NCI-H2171 (cell line): ENCODE data around the gene ZFP3.
"Not testable (repeated sequence)": the region's sequence is repeated elsewhere in the genome, so short reads cannot be mapped to it uniquely, and the experiment has no call there.

Experiments
- DNase-seq: peaks from one replicate; lab custom pipeline; 2025; lab: John Stamatoyannopoulos, UW

ZFP3 gene

GRCh38 chr17:5124896-5125295 lies 46.6 kb downstream of the ZFP3 start:
- DNase-seq, result not testable (repeated sequence)

DNA sequence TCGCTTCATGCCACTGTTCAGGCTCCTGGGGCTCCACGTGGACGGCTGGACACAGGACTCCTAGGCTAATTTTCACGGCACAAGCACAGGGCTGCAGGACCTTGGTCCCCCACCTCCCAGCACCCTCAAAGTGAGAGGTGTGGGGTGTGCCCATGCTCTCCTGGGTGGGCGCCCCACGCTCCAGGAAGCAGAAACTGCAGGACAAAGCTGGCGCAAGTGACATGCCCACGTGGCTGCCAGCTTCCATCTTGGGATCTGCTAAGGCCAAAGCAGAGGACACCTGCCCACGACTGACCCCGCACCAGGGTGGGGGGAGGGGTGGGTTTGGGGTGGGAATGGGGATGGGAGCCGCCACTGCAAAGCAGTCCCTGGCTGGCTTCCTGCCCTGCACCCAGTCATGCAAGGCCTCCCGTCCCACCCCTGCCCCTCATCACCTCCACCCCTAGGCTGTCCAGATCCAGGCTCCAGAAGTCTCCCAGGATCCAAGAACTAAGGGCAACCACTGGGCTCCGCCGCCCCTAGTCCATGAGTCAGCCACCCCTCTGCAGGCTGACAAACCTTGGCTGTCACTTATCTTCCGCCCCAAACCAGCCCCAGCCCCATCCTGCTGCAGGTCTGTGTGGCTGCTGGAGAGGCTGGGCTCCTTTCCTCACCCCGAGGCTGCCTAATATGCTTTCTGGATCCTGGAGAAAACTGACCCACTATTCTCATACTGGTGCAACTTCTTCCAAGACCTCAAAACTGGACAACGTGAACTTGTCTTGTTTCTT lies 48.6 kb downstream of the ZFP3 start:
- DNase-seq, result no peak

DNA sequence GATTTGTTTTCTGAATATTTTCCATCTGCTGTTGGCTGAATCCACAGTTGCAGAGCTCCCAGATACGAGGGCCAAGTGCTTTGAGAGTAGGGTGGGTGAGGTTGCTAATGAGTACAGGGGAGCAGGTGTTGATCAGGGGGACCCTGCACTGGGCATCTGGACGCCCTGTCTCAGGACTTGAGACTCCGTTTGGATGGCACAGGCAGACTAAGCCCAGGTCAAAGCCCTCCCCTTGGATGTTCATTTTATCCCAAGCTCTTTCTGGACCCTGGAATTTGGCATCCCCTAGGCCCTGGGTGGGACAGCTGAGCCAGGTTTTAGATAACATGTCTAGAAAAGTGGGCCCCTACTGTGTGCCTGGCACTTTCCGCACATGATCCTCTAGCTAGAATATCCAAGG lies 49.6 kb downstream of the ZFP3 start:
- no peak for DNase-seq

- DNase-seq, result not testable (repeated sequence)
These were observed 50.1 kb downstream of the ZFP3 start for GRCh38 chr17:5128387-5128786.

DNA sequence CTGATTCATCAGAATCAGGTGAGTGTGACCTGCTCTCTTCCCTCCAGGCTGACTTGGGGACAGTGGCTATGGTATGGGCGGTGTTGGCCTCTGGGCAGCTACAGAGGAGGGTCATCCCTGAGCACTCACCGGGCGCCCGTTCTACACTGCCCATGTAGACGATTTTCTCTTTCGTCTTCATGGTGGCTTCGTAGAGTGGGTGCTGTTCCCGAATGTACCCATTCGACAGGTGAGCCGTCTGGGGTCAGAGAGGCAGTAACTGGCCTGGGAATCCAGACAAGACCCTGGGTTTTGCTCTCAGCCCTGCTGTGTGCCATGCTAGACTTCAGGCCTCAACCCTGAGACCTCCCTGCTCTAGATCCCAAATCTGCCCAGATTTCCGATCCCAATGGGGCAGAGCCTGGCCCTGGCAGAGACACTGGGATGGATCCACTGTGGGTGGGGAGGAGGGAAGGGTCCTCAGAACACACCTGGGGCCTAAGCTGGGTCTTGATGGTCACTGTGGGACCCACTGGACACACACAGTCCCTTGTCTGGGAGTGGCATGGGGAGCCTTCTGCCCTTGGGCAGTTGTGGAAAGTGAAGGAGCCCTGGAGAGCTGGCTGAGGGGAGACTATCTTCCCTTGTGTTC lies 50.8 kb downstream of the ZFP3 start:
- no peak for DNase-seq

DNA sequence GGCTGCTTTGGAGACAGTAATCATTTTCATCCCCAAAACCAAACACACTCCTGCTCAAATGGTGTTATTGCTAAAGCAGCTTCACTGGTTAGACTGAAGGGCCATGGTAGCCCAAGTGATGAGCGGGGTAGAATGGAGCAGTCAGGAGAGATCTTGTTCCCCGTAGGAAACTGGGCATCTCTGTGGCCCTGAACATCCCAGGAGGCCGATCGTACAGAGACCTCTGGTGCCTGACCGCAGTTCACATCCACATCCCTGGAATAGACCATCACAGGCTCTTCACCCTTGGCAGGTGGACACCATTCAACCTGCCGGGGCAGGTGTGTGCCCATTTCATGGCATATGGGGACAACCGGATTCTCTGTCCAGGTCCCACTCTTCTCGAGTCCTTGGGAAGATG lies 51.5 kb downstream of the ZFP3 start:
- DNase-seq, result not testable (repeated sequence)

DNA sequence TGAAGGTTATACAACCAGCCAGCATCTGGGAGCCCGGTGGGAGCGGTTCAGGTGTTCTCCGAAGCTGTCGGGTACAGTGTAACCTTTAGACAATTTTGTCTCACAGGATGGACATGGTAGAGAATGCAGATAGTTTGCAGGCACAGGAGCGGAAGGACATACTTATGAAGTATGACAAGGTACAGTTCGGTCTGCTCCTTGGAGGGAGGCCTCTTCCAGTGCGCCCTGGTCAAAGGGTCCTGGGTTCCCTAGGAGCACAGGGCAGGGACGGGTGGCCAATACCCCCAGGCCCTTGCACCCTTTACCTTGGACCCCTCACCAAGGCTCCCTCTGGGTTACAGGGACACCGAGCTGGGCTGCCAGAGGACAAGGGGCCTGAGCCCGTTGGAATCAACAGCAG lies 52.0 kb downstream of the ZFP3 start:
- not testable (repeated sequence) for DNase-seq

DNA sequence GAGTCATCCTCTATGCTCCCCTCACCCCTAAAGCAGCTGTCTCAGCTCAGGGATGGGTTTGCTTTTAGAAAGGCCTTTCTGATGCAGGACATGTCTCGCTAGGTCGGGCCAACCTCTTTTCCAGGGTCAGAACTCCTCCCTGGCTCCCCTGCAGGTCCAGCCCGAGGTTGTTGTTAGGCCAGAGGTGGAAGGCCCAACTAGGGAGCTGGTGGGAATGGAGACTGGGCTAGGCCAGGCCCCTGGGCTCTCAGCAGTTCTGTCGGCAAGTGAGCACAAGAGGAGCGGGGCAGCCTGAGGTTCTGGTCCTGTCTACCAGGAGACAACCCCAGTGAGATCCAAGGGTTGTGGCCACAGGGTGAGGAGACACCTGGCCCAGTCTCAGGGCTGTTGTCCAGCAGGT lies 52.4 kb downstream of the ZFP3 start:
- DNase-seq, result not testable (repeated sequence)

DNA sequence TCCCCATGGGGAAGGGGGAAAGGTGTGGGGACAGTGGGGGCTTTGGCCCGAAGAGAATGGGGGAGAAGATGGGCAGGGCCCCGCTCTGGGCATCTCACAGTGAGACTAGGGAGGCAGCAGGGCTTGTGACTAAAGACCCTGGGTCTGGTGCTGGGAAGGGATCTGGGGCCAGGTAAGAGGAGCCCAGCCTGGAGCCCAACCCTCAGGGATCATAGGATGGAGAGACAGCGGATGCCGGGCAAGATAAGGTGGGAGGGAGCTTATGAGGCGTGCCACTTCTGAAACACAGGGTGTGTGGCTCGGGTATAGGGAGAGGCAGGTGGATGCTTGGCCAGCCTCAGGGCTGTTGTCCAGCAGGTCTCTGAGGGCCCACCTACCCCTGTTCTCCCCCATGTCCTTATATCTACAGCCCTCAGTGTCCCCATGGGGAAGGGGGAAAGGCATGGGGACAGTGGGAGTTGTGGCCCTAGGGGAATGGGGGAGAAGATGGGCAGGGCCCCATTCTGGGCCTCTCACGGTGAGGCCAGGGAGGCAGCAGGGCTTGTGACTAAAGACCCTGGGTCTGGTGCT lies 53.0 kb downstream of the ZFP3 start:
- DNase-seq, result no peak

DNA sequence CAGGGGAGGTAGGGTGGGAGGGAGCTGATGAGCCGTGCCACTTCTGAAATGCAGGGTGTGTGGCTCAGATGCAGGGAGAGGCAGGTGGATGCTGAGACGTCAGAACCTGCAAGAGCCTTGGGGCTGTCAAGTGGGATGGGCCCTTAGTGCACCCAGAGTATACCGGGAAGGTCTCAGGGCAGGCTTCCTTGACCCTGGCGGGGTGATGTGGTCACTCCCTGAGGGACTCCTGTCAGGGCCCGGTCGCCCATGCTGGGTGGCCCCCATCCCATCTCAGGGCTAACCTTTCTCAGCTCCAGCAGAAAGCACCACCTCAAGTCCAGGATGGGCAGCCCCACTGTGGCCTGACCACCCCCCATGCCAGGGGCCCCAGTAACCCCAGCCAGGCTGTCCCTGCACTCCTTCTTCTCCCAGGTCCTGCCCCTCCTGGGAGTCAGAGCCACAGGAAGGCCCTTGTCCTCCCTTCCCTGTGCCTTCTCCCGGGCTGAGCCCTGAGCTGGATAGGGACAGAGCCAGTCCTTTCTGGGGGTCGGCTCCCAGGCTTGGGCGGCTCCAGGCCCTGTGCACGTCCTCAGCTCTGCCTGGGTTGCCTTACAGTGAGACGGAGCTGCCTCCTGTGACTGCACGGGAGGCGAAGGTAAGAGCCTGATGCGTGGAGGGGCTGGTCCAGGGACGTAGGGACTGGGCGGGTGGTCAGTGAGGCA lies 53.7 kb downstream of the ZFP3 start:
- DNase-seq, result not testable (repeated sequence)

- DNase-seq, result not testable (repeated sequence)
These were observed 54.4 kb downstream of the ZFP3 start for GRCh38 chr17:5132503-5133225.

- no peak for DNase-seq
These were observed 55.0 kb downstream of the ZFP3 start for GRCh38 chr17:5133311-5133710.

- DNase-seq, result not testable (repeated sequence)
These were observed 55.7 kb downstream of the ZFP3 start for GRCh38 chr17:5133961-5134360.

GRCh38 chr17:5134571-5134970 lies 56.3 kb downstream of the ZFP3 start:
- not testable (repeated sequence) for DNase-seq

- not testable (repeated sequence) for DNase-seq
These were observed 57.0 kb downstream of the ZFP3 start for GRCh38 chr17:5135131-5135712.

GRCh38 chr17:5135726-5136579 lies 57.7 kb downstream of the ZFP3 start:
- no peak for DNase-seq

GRCh38 chr17:5136580-5137412 lies 58.5 kb downstream of the ZFP3 start:
- not testable (repeated sequence) for DNase-seq

GRCh38 chr17:5137511-5138197 lies 59.4 kb downstream of the ZFP3 start:
- DNase-seq, result not testable (repeated sequence)

GRCh38 chr17:5138198-5138544 lies 59.9 kb downstream of the ZFP3 start:
- DNase-seq, result not testable (repeated sequence)
